NCI-H748 treated with DMSO at 0.1 percent for 48 hours (cell line): ENCODE measurements around the gene PTPN1.

Source experiments
- DNase-seq: peaks from one replicate; lab custom pipeline; 2025; lab: John Stamatoyannopoulos, UW

PTPN1 gene

DNA sequence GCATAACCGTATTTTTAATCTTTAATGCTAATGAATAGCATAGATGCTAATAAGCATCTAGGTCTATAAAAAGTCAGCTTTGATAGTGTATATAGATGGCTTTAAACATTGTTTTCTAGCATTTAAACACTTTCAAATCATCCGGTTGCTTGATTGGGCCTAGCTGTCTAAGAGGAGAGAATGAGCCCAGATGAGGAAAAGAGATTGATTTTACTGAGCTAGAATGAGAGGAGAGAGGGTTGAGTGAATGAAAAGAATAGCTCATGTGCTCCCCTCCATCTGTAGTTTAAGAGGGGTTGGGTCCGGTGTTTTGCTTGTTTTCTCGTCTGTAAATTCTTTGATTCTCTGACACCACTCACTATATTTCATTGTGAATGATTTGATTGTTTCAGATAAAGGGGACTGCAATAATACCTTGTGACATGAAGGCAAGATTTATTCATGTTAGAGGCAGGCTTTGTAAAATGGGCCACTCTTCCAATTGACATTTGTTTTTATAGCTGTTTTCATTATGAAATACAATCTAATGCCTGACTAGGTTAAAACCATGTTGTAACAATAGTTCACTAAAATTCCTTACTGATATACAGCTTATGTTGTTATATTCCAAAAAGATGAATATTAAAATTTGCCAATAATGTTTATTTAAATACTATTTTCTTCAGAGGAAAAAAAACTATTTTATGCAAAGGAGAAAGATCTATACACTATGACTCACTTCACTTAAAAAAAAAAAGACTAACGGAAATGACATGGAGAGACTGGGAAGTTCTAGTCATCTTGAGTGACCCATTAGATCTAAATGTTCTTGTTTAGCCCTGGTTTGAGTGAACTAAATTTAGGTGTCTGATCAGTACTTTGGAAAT is 3.2 kb downstream of the PTPN1 start:
- no peak for DNase-seq

DNA sequence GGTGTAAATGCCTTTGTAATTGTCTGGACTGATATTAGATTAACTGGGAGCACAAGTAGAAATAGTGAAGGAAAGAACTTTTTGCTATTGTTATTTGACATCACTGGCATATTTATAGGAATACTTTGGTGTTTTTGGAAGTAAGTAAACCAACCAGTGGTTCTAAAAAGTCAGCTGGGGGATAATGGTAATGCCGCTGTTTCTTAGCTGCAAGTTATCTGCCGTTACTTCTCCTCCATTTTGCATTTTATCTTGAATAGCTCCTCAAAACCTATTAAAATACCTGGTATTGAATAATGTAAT is 3.8 kb downstream of the PTPN1 start:
- no peak for DNase-seq

GRCh38 chr20:50514750-50515149 is 4.6 kb downstream of the PTPN1 start:
- no peak for DNase-seq

- DNase-seq, result no peak
These were observed 5.4 kb downstream of the PTPN1 start for GRCh38 chr20:50515471-50516106.

DNA sequence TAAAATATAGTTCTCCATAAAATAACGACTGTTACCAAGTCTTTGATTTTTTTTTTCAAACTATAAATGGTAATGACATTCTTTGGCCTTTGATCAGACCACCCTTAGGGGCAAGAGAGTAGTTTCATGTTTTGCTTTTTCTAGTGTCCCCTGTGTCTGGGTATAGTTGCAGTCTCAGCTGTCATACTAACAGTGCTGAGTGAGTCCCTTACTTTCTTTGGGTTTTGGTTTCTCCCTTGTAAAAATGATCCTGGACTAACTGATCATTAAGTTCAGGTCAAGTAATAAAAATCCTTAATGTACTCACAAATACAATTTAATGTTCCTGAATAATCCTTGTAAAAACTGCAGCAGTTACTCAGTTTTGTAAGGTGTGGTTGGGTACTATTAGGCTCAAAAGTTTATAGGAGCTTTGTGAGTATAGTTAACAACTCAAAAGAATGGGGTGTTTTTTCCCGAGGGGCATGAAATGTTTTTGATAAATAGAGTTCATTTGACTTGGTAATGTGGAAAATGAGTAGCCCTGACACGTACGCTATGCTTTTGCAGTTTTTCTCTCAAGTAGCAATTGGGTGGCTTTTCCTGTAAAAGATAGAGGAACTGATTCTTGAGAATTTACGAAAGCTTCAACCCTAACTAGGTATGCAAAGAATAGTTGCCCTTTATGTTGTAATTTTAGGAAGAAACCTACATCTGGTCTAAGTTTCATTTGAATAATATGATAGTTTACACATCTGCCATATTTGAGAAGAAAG is 6.2 kb downstream of the PTPN1 start:
- DNase-seq, result no peak

- no peak for DNase-seq
These were observed 7.0 kb downstream of the PTPN1 start for GRCh38 chr20:50516935-50517816.

GRCh38 chr20:50517817-50518154 is 7.6 kb downstream of the PTPN1 start:
- DNase-seq, result no peak

GRCh38 chr20:50518270-50518721 is 8.1 kb downstream of the PTPN1 start:
- DNase-seq, result no peak

- DNase-seq, result no peak
These were observed 9.0 kb downstream of the PTPN1 start for GRCh38 chr20:50519036-50519762.

GRCh38 chr20:50520222-50520880 is 10.2 kb downstream of the PTPN1 start:
- DNase-seq, result no peak

DNA sequence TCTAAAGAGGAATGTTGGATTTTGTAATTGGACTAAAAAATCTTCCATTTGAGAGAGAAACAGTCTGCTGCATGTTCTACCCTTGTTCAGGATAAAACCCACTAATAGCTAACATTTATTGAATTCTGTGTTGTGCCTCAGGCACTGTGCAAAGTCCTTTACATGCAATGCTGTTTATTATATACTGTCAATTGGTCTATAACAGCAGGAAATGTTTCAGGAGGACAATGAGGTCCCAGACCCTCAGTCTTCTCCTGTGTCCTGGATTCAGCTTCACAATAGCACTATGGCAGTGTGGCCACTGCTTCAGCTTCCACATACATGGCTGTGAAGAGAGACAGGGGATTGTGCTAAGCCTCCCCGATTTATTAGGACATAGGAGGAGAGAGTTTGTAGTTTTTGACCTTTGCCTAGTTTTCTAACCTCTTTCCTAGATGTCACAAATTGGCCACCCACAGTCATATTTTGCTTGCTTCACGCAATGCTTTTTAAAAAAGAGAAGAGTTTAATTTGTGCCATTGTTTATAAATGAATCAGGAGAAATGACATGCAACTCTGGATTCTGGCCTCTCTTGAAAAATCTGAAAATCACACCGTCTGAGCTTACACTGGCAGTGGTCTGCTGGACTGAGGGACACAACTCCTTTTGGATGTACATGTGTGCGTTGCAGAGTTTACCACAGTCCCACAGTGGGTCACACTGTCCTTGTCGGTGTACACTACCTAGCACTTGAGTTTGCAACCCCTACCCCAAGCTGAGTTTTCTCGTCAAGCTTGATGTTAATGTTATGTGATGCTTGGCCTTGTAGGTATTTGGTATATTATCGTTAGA is 11.3 kb downstream of the PTPN1 start:
- DNase-seq, result no peak

DNA sequence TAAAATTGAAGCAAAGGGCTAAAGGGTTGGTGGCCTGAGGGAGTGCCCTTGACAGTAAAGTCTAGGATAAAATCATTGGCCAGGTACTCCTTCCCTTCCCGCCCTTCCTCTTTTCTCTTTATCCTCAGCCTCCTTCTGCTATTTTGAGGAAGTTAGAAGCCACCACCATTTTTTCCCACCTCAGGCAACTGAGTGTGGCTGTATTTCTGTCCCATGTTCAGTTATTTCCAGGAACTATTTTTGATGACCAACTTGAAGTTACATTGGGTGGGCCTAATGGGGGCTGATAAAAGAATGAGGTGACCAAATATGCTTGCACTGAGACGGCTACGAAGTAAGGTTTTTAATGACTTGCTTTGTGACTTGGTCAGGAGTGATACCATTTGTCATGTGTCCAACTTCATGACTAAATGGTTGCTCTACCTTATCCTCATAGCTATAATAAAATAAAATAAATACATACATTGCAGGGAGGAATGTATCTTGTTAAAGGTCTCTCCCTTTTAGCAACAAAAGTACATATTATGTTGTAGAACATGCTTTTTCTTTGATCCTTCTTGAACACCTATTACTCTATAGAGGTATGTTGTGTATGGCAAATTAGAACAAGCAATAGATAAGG is 12.0 kb downstream of the PTPN1 start:
- DNase-seq, result no peak

- no peak for DNase-seq
These were observed 13.5 kb downstream of the PTPN1 start for GRCh38 chr20:50523552-50524167.

GRCh38 chr20:50525681-50526080 is 15.5 kb downstream of the PTPN1 start:
- no peak for DNase-seq

- no peak for DNase-seq
These were observed 16.3 kb downstream of the PTPN1 start for GRCh38 chr20:50526403-50526989.

DNA sequence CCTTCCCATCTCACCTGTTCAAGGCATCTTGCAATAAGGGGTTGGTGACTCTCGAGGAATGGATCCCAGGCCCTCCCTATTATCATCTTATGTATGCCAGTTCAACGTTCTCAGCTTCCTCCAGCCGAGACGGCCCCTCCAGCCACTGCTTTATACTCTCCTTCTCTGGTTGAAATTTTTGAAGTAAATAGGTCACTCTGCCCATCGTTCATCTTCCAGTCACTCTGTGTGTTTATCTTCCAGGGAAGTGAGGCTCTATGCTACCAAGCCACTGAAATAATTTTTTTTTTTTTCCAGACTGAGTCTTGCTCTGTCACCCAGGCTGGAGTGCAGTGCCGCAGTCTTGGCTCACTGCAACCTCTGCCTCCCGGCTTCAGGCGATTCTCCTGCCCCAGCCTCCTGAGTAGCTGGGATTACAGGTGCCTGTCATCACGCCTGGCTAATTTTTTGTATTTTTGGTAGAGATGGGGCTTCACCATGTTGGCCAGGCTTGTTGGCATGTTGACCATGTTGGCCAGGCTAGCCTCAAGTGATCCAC is 17.0 kb downstream of the PTPN1 start:
- no peak for DNase-seq

DNA sequence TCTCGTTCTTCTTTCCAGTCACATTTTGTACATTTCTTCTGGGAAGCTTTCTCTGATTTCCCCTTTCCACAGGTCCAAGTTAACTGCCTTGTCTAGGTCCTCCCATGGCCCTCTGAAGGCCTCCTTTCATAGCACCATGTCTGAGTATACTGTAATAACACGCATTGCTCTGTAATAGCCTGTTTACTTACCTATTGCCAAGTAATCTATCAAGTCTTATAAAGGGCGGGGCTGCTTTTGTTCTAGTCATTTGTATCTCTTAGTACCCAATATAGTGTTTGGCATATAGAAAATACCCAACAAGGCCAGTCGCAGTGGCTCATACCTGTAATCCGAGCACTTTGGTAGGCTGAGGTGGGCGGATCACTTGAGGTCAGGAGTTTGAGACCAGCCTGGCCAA is 17.9 kb downstream of the PTPN1 start:
- no peak for DNase-seq

DNA sequence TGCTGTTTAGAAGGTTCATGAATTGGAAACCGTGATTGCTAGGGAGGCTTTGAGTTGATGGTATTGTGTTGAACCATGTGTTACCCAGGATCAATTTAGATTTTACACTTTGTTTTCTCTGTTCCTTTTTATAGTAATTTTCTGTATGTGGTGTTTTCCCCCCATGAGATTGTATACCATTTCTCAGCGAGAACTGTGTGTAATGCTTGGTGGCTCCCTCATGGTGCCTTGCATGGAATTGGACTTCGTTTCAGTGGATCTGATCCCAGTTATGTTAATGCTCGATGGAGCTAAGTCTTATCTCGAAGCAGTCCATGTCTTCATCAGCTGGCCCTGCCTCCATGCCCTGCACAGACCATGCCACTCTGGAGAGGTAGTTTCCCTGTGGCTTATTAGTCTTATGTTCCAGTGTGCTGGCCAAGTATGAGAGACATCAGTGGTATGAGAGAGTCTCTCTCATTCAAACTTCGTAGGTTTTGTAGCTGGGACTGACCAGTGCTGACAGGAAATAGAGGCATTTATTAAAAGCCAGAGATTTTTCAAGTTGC is 18.7 kb downstream of the PTPN1 start:
- DNase-seq, result no peak
